Measurements from ENCODE around the gene VPS33A. TPM values are rescaled to one million over a fixed set of nuclear protein-coding genes. Genes with fewer than 3 reads are reported as not detected.
A peak's percentile ranks its signal among the peaks of the same experiment; 100 is the strongest.
"Not testable (repeated sequence)": the region's sequence is repeated elsewhere in the genome, so short reads cannot be mapped to it uniquely, and the experiment has no call there.

The VPS33A gene
- total RNA-seq: 15.3 and 15.4 TPM in 2 replicates

DNA sequence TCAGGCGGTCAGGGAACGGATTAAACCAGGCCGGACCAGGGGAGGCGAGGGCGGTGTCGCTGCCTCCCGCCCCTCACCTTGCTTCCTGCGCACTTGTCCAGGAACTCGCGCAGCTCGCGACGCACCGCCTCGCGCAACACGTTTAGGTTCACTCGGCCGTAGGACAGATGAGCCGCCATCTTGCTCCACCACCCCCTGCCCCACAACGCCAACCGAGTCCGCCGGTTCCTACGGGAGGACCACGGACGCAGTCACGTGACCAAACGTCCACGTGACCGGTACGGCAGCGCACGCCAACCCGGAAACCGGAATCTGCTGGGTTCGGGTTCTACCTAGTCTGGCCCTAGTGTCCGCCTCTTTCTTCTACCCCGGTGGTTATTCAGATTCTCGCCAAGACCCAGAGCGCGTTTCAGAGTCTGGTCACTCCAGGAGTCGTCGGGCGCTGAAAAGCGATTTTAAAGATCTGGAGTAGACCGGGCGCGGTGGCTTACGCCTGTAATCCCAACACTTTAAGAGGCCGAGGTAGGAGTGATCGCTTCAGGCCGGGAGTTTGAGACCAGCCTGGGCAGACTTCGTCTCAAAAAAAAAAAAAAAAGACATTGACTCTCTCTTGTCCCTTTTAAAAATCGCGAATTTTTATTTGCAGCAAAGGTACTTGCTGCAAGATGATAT is at the start of gene VPS33A:
TSS of gene VPS33A (minus strand) at position 265 of the 672 bp plus-strand sequence. CDS start at position 179, 86 bp downstream.
- peak; percentile 98 for DNase-seq (ENCODE audit: low read depth in 2 of 2)

DNA sequence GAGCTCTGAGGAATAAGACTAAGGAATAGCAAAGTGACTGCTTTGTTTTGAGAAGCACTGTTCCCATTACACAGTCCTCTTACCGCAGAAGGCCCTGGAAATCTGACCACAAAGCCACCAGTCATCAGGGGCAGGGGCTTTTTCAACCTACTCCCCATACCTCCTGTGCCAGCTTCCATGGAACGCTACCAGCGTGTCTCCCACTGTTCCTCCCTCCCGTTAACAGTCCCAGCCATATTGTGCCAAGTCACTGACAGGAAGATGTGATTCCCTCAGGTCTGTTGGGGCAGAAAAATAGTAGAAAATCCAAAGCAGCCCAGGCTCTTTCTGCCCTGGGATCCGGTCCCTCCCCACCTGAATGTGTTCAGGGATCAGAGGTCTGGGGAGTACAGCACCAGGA is 46.6 kb upstream of the VPS33A start:
- DNase-seq (ENCODE audit: low read depth in 2 of 2): no peak

GRCh38 chr12:122311696-122312095 is 45.4 kb upstream of the VPS33A start:
- no peak for DNase-seq (ENCODE audit: low read depth in 2 of 2)

DNA sequence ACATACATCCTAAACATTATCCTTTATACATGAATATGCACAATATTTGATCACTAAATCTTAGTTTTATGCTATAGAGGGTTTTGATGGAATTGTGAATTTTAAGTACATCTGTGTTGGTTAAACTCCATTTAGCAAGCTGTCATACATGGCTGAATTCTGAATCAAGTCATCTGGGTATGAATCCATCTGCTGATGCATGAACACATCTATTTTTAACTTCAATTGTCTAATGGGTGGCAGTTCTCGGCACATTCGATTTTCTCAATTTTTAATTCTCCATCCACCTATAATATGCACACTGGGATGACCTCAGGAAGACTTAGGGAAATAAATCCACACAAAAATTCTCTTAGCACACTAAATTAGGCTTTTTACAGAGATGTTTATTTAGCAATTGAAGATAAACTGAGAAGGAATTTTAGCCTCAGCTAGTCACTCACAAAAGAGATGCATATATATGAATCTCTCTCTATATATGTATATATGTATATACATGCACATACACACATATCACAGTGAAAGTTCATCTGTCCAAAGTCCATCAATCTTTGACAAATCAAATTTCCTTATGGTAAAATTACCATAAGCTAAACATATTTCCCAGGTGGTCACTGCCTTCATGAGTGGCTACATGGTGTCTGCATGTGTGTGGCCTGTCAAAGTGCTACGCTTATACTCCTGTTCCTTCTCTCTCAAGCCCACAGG is 44.5 kb upstream of the VPS33A start:
- no peak for DNase-seq (ENCODE audit: low read depth in 2 of 2)

DNA sequence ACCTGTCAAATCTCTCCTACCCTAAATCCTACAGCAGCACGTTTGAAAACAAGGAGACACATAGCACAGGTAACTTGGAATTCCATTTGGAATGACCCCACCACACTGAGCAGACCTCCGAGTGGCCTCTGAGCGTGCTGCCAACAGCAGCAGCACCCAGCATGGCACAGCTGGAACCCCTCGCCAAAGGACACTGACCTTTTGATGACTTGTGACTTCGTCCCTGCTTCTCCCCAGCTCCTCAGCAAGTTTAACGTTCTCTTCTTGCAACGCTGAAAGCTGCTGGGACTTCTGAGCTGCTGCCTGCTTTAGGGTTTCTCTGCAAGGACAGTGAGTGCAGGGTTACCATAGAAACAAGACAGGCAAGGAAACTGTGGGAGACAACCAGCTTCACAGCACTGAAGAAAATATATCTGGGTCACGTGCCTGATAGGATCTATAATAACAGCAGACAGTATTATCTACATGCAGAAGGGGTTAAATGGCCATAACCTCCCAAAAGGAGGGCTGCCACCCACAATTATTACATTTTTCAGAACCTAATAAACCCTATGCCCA is 43.3 kb upstream of the VPS33A start:
- DNase-seq (ENCODE audit: low read depth in 2 of 2): no peak

- DNase-seq (ENCODE audit: low read depth in 2 of 2): no peak
Observed at GRCh38 chr12:122308811-122309210, 42.5 kb upstream of the VPS33A start.

GRCh38 chr12:122306407-122306806 is 40.1 kb upstream of the VPS33A start:
- no peak for DNase-seq (ENCODE audit: low read depth in 2 of 2)

DNA sequence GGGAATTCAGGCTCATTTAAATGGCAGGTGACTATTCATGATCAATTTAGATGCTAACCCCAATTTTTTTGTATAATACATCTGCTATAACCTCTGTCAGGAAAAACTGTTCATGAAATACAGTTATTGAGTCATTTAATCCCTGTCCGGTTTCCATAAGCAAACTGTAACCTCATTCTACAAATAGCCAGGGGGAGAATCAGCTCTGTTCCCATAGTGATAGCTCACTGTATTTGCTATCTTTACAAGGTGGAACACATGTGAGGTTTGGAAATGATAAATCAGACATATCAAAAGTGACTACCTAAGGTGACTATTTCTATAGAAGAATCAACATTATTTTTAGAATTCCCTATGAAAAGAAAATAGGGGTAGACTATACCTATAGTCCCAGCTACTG is 38.6 kb upstream of the VPS33A start:
- DNase-seq (ENCODE audit: low read depth in 2 of 2): no peak

GRCh38 chr12:122303068-122303467 is 36.8 kb upstream of the VPS33A start:
- no peak for DNase-seq (ENCODE audit: low read depth in 2 of 2)

- no peak for DNase-seq (ENCODE audit: low read depth in 2 of 2)
Observed at GRCh38 chr12:122298071-122298748, 31.9 kb upstream of the VPS33A start.

DNA sequence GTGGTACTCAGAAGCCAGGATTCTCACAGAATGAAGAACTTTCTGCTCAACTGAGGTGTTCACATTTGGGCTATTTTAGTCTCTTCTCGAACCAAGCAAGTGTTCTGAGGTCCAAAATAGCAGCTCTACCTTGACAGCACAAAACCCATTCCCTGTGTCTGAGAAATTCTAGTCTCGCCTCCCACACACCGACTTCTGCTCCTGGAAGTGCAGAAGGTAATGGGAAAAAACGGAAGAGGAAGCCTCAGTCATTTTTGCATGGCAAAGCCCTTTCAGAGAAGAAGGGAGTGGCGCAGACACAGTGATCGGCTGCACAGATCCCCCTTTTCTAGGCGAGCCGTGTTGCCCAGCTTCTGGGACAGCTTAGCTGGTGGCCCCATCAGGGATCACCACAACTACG is 31.2 kb upstream of the VPS33A start:
- DNase-seq (ENCODE audit: low read depth in 2 of 2): no peak

DNA sequence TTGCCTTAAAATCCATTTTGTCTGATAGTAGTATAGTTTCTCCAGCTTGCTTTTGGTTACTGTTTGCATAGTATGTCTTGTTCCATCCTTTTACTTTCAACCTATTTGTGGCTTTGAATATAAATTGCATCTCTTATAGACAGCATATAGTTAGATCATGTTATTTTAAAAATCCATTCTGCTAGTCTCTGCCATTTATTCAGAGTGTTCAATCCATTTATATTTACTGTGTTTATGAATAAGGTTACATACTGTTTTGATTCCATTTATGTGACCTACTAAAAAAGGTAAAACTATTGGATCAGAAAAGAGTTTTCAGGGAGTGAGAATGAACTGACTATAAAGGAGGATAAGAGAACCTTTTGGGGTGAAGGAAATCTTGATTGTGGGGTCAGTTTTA is 29.6 kb upstream of the VPS33A start:
- no peak for DNase-seq (ENCODE audit: low read depth in 2 of 2)

DNA sequence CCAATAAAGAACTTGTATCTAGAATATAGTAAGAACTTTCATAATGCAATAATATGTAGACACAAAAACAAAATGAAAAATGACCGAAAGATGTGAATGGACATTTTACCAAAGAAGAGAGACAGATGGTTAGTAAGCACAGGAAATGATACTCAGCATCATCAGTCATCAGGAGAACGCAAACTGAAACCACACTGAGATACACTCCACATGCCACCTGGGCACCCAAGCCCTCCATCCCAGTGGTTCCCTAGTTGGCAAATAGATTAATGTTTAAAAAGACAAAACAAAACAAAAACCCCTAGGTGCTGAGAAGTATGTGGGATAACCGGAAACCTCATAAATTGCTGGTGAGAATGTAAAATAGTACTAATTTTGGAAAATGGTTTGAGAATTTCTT is 26.8 kb upstream of the VPS33A start:
- DNase-seq (ENCODE audit: low read depth in 2 of 2): no peak

DNA sequence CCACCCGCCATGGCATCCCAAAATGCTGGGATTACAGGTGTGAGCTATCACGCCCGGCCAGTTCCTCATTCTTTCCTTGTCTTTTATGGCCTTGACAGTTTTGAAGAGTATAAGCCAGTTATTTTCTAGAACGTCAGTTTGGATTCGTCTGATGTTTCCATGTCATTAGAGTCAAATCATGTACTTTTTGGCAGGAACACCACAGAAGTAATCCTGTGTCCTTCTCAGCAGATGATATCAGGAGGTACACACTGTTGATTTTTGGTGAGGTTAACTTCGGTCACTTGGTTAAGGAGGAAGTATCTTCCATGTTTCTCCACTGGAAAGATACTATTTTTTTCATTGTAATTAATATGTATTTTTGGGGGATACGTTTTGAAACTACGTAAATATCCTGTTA is 25.1 kb upstream of the VPS33A start:
- no peak for DNase-seq (ENCODE audit: low read depth in 2 of 2)

DNA sequence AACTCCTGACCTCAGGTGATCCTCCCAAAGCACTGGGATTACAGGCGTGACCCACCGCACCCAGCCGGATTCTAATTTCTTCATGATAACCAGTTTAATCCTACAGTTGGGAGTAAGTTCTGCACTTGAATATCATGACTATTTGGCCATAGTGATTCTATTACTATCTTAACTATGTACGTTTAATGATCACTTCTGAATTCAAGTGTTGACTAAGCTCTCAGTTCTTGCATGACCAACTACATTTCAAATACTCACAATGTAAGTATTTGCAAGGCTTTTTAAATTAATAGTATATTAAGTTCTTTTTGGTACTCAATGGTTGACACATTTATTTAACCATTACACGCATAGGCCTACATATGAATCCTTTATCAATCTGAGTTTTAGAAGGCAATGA is 17.4 kb upstream of the VPS33A start:
- DNase-seq (ENCODE audit: low read depth in 2 of 2): no peak

DNA sequence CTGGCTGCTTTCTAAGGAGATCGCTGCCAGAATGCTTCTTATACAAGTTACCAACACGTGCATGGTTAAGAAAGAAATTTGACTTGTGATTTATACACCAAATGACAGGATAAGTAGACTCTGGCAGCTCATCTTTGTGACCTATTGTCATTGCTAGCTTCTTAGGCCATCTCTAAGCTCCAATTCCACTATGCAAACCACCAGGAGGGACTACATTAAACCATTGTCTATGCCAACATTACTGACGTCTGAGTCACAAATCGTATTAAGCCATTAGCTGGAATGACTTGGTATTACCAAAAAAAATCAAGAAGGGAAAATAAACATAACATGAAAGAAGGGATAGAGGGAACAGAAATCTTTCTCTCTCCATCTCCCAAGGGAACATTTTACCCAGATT is 15.8 kb upstream of the VPS33A start:
- peak in 1 of 2 donors; percentile 41 for DNase-seq (ENCODE audit: low read depth in 2 of 2)

DNA sequence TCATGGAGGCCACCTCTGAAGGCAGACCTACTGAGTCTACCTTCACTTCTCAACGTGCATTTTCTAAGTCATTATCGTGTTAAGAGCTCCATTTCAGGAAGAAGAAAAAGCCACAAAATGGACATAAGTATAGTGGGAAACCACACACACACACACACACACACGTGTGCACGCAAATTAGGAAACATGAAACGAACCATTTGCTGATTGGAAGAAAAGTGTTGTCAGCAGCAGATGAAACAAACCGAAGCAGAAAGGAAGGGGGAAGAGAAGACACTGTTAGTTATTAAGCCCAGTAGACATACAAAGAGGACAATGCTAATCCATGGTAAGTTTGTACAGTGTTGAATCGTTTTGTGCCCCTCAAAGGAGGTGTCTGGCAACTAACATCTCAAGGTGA is 9.9 kb upstream of the VPS33A start:
- DNase-seq (ENCODE audit: low read depth in 2 of 2): no peak

GRCh38 chr12:122275459-122275858 is 9.2 kb upstream of the VPS33A start:
- DNase-seq (ENCODE audit: low read depth in 2 of 2): no peak

GRCh38 chr12:122265886-122266229 is 436 bp downstream of the VPS33A start:
- DNase-seq (ENCODE audit: low read depth in 2 of 2): peak; percentile 34 to 64

DNA sequence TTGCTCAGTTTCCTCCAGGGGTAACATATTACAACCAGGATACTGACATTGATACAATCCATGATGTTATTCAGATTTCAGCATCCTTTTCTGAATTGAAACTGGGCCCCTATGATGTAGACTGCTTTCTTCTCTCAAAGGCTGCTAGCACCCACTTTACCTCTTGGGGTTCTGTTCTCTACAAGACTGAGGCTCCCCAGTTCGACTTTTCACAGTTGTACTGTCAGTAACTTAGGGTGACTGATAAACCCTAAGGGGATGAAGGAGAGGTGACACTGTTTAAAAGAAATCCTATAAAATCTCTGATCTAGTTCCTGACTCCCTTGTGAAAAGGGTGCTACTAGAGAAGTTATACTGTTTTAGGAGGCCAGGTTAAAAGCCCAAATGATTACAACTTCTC is 818 bp downstream of the VPS33A start:
- DNase-seq (ENCODE audit: low read depth in 2 of 2): no peak

DNA sequence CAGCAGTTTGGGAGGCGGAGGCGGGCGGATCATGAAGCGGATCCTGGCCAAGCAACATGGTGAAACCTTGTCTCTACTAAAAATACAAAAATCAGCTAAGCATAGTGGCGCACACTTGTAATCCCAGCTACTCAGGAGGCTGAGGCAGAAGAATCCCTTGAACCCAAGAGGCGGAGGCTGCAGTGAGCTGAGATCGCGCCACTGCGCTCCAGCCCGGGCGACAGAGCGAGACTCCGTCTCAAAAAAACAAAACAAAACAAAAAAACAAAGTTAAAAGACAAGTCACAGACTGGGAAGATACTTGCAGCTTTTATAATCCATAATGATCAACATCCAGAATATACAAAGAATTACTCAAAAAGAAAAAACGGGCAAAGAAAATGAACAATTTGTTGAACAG is 5.6 kb downstream of the VPS33A start:
- DNase-seq (ENCODE audit: low read depth in 2 of 2): not testable (repeated sequence)

DNA sequence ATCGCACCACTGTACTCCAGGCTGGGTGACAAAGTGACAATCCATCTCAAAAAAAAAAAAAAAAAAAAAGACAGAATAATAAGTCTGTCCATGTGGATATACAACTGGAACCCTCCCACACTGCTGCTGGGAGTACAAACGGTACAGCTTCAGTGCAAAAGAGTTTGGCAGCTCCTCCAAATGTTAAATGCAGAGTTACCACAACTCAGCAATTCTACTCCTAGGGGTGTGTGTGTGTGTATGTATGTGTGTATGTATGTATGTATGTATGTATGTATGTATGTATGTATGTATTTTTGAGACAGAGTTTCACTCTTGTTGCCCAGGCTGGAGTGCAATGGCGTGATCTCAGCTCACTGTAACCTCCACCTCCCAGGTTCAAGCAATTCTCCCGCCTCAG is 7.4 kb downstream of the VPS33A start:
- DNase-seq (ENCODE audit: low read depth in 2 of 2): not testable (repeated sequence)

DNA sequence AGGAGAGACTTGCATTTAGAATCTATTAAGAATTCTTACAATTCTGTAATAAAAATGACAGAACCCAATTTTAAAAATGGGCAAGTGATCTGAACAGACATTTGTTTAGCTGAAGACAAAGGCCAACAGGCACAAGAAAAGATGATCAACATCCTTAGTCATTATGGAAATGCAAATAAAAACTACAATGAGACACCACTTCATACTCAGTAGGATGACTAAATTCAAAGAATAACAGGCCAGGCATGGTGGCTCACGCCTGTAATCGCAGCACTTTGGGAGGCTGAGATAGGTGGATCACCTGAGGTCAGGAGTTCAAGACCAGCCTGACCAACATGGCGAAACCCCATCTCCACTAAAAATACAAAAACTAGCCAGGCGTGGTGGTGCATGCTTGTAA is 7.8 kb downstream of the VPS33A start:
- not testable (repeated sequence) for DNase-seq (ENCODE audit: low read depth in 2 of 2)

Measured in dermis microvascular lymphatic vessel endothelial cell (primary cell).